ENCODE measurements around the gene ADARB2.
"Not testable (repeated sequence)": the region's sequence is repeated elsewhere in the genome, so short reads cannot be mapped to it uniquely, and the experiment has no call there.

Gene ADARB2

GRCh38 chr10:1173091-1173490 is 564.2 kb downstream of the ADARB2 start:
- no peak for DNase-seq

GRCh38 chr10:1172256-1172984 is 564.9 kb downstream of the ADARB2 start:
- DNase-seq, result no peak

GRCh38 chr10:1171586-1171985 is 565.7 kb downstream of the ADARB2 start:
- no peak for DNase-seq

GRCh38 chr10:1171182-1171581 is 566.1 kb downstream of the ADARB2 start:
- DNase-seq, result no peak

- no peak for DNase-seq
These were observed 566.5 kb downstream of the ADARB2 start for GRCh38 chr10:1170867-1171180.

GRCh38 chr10:1169981-1170866 is 567.1 kb downstream of the ADARB2 start:
- DNase-seq, result no peak

- no peak for DNase-seq
These were observed 568.0 kb downstream of the ADARB2 start for GRCh38 chr10:1169186-1169885.

GRCh38 chr10:1168763-1169162 is 568.6 kb downstream of the ADARB2 start:
- no peak for DNase-seq

- DNase-seq, result no peak
These were observed 570.5 kb downstream of the ADARB2 start for GRCh38 chr10:1166828-1167275.

GRCh38 chr10:1166101-1166827 is 571.1 kb downstream of the ADARB2 start:
- no peak for DNase-seq

GRCh38 chr10:1163831-1164230 is 573.5 kb downstream of the ADARB2 start:
- DNase-seq, result no peak

GRCh38 chr10:1163204-1163660 is 574.1 kb downstream of the ADARB2 start:
- no peak for DNase-seq

- no peak for DNase-seq
These were observed 574.7 kb downstream of the ADARB2 start for GRCh38 chr10:1162481-1163203.

GRCh38 chr10:1161315-1161673 is 576.0 kb downstream of the ADARB2 start:
- not testable (repeated sequence) for DNase-seq

GRCh38 chr10:1160561-1161314 is 576.6 kb downstream of the ADARB2 start:
- no peak for DNase-seq

GRCh38 chr10:1159131-1160061 is 577.9 kb downstream of the ADARB2 start:
- DNase-seq, result no peak

- not testable (repeated sequence) for DNase-seq
These were observed 578.8 kb downstream of the ADARB2 start for GRCh38 chr10:1158536-1158935.

- no peak for DNase-seq
These were observed 579.3 kb downstream of the ADARB2 start for GRCh38 chr10:1158066-1158465.

GRCh38 chr10:1157615-1157933 is 579.8 kb downstream of the ADARB2 start:
- DNase-seq, result no peak

- DNase-seq, result no peak
These were observed 580.3 kb downstream of the ADARB2 start for GRCh38 chr10:1156921-1157614.

Measured in NCI-H524 (cell line).